Measurements from ENCODE around the gene FLII.

DNA sequence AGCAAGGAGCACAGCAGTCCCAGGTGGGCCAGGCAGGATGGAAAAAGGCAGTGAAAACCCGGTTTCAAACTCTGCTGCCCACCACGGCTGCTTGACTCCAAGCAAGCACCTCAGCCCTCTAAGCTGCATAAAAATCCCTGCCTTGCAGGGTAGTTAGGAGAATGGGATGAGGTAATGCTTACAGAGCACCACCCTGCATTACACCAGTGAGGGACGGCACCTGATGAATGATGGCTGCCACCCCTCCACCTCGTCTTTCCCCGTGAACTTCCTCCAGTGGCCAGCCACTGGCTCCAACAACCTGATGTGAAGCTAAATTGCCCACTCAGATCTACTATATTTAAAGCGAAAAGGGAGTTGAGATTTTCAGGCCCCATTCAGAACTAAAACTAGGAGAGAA lies 23.2 kb upstream of the FLII start:
- TF ChIP-seq GLI4 (CRISPR knock-in tag; IDR thresholded peaks at IDR 0.05; ENCODE audit: borderline replicate concordance) (no peak), ZBTB1 (CRISPR knock-in tag; IDR thresholded peaks at IDR 0.05; ENCODE audit: borderline replicate concordance) (no peak), ZNF501 (CRISPR knock-in tag; IDR thresholded peaks at IDR 0.05) (no peak), HNF4A (CRISPR knock-in tag; IDR thresholded peaks at IDR 0.05) (no peak), MTF1 (CRISPR knock-in tag; IDR thresholded peaks at IDR 0.05) (no peak), ZNF441 (CRISPR knock-in tag; IDR thresholded peaks at IDR 0.05; ENCODE audit: borderline replicate concordance) (no peak), ZNF777 (CRISPR knock-in tag; IDR thresholded peaks at IDR 0.05) (no peak), HES4 (CRISPR knock-in tag; IDR thresholded peaks at IDR 0.05; ENCODE audit: borderline replicate concordance) (no peak), HMG20B (CRISPR knock-in tag; conservative IDR thresholded peaks at IDR 0.05) (no peak), POLR2AphosphoS5 (IDR thresholded peaks at IDR 0.05; ENCODE audit: low read depth, low read length) (no peak)
- TF ChIP-seq, protein P1, sequence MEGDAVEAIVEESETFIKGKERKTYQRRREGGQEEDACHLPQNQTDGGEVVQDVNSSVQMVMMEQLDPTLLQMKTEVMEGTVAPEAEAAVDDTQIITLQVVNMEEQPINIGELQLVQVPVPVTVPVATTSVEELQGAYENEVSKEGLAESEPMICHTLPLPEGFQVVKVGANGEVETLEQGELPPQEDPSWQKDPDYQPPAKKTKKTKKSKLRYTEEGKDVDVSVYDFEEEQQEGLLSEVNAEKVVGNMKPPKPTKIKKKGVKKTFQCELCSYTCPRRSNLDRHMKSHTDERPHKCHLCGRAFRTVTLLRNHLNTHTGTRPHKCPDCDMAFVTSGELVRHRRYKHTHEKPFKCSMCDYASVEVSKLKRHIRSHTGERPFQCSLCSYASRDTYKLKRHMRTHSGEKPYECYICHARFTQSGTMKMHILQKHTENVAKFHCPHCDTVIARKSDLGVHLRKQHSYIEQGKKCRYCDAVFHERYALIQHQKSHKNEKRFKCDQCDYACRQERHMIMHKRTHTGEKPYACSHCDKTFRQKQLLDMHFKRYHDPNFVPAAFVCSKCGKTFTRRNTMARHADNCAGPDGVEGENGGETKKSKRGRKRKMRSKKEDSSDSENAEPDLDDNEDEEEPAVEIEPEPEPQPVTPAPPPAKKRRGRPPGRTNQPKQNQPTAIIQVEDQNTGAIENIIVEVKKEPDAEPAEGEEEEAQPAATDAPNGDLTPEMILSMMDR (CRISPR knock-in tag; IDR thresholded peaks at IDR 0.05) = no peak
- TF ChIP-seq, protein P2, sequence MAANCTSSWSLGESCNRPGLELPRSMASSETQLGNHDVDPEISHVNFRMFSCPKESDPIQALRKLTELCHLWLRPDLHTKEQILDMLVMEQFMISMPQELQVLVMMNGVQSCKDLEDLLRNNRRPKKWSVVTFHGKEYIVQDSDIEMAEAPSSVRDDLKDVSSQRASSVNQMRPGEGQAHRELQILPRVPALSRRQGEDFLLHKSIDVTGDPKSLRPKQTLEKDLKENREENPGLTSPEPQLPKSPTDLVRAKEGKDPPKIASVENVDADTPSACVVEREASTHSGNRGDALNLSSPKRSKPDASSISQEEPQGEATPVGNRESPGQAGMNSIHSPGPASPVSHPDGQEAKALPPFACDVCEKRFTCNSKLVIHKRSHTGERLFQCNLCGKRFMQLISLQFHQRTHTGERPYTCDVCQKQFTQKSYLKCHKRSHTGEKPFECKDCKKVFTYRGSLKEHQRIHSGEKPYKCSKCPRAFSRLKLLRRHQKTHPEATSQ (CRISPR knock-in tag; IDR thresholded peaks at IDR 0.05; ENCODE audit: borderline replicate concordance) = no peak

Data from HepG2 (cell line).